K562 (cell line): ENCODE results near the gene RAB3GAP1. TPM values are rescaled to one million over a fixed set of nuclear protein-coding genes. Genes with fewer than 3 reads are reported as not detected.

Experiments used
- ATF1 ChIP-seq, 2 experiments: fragments of 450-650 bp in 1 of 2; IDR thresholded peaks; 2 replicates each; pipeline ENCODE4 v1.6.1; 2016; ENCODE audit warnings: missing compliant biosample characterization in 1 of 2, missing genetic modification characterization in 1 of 2
- ATF3 ChIP-seq, 2 experiments: fragments of 450-650 bp in 1 of 2; sonication (generic) in 1 of 2; formaldehyde crosslinking in 1 of 2; IDR thresholded peaks in 1 of 2; conservative IDR thresholded peaks in 1 of 2; 2 replicates each; pipeline versions ENCODE4 v1.6.1 to v1.8.1; 2016 to 2023; ENCODE audit warnings: mild to moderate bottlenecking in 2 of 2, moderate library complexity in 2 of 2, inconsistent platforms in 1 of 2, missing genetic modification reagents in 1 of 2
- ATF7 ChIP-seq: fragments of 450-650 bp; IDR thresholded peaks from 2 replicates; pipeline ENCODE4 v1.7.1; 2014; ENCODE audit warnings: mild to moderate bottlenecking, moderate library complexity
- CCAR2 ChIP-seq: fragments of 200-400 bp; formaldehyde crosslinking; IDR thresholded peaks from 2 replicates; pipeline ENCODE4 v1.6.1; 2017; ENCODE audit warnings: mild to moderate bottlenecking, low read depth, low read length
- EP400 ChIP-seq: fragments of 450-650 bp; IDR thresholded peaks from 2 replicates; pipeline ENCODE4 v1.6.1; 2017; ENCODE audit warnings: antibody characterized with exemption, mild to moderate bottlenecking, moderate library complexity
- FOXP1 ChIP-seq: sonication (generic); formaldehyde crosslinking; IDR thresholded peaks from 2 replicates; pipeline ENCODE4 v1.8.0; 2022; ENCODE audit warnings: mild to moderate bottlenecking, missing genetic modification reagents
- HMBOX1 ChIP-seq: sonication (generic); IDR thresholded peaks from 2 replicates; pipeline ENCODE4 v1.6.1; 2016
- HMGXB4 ChIP-seq: sonication (generic); formaldehyde crosslinking; IDR thresholded peaks from 2 replicates; pipeline ENCODE4 v1.8.1; 2023; ENCODE audit warnings: mild to moderate bottlenecking, missing genetic modification reagents
- MEIS2 ChIP-seq: fragments of 450-650 bp; IDR thresholded peaks from 2 replicates; pipeline ENCODE4 v1.6.1; 2014; ENCODE audit warnings: mild to moderate bottlenecking; ENCODE audit not compliant: partially characterized antibody
- NCOA2 ChIP-seq, 2 experiments: fragments of 450-650 bp; IDR thresholded peaks; 2 replicates each; pipeline ENCODE4 v1.6.1; 2018; ENCODE audit warnings: mild to moderate bottlenecking in 2 of 2, moderate library complexity in 1 of 2; ENCODE audit not compliant: partially characterized antibody in 2 of 2
- NFYB ChIP-seq: IDR thresholded peaks from 2 replicates; pipeline ENCODE4 v1.6.1; 2011; ENCODE audit warnings: mild to moderate bottlenecking, moderate library complexity; ENCODE audit not compliant: insufficient read length; ENCODE audit errors: extremely low read depth
- NONO ChIP-seq, 2 experiments: fragments of 200-400 bp in 1 of 2; fragments of 450-650 bp in 1 of 2; formaldehyde crosslinking in 1 of 2; IDR thresholded peaks; 2 replicates each; pipeline ENCODE4 v1.6.1; 2017; ENCODE audit warnings: low read depth in 2 of 2, mild to moderate bottlenecking in 2 of 2, moderate library complexity in 2 of 2, low read length in 1 of 2
- RBM15 ChIP-seq: fragments of 200-400 bp; formaldehyde crosslinking; IDR thresholded peaks from 2 replicates; pipeline ENCODE4 v1.6.1; 2018; ENCODE audit warnings: mild to moderate bottlenecking, low read length, moderate library complexity; ENCODE audit not compliant: insufficient read depth
- SLC30A9 ChIP-seq: fragments of 250-450 bp; sonication (Bioruptor Pico); IDR thresholded peaks from 2 replicates; pipeline ENCODE4 v1.8.0; 2022; ENCODE audit warnings: mild to moderate bottlenecking, moderate library complexity
- SMAD4 ChIP-seq: fragments of 250-450 bp; sonication (Bioruptor Pico); conservative IDR thresholded peaks from 2 replicates; pipeline ENCODE4 v1.8.0; 2021; ENCODE audit warnings: inconsistent platforms, mild to moderate bottlenecking, moderate library complexity
- SMARCA4 ChIP-seq: fragments of 450-650 bp; IDR thresholded peaks from 2 replicates; pipeline ENCODE4 v1.6.1; 2016
- SMARCA5 ChIP-seq: fragments of 450-650 bp; IDR thresholded peaks from 2 replicates; pipeline ENCODE4 v1.6.1; 2016
- TAF7 ChIP-seq: fragments of 450-650 bp; IDR thresholded peaks from 2 replicates; pipeline ENCODE4 v1.6.1; 2016; ENCODE audit warnings: missing genetic modification characterization, missing compliant biosample characterization
- TCF7L2 ChIP-seq: fragments of 150-350 bp; IDR thresholded peaks from 2 replicates; pipeline ENCODE4 v1.6.1; 2016; ENCODE audit warnings: low read depth, mild to moderate bottlenecking, low read length, moderate library complexity
- ZBTB8A ChIP-seq: fragments of 450-650 bp; IDR thresholded peaks from 2 replicates; pipeline ENCODE4 v1.6.1; 2018; ENCODE audit warnings: mild to moderate bottlenecking, moderate library complexity; ENCODE audit not compliant: partially characterized antibody
- ZNF263 ChIP-seq: sonication (generic); formaldehyde crosslinking; IDR thresholded peaks from 2 replicates; pipeline ENCODE4 v1.8.0; 2022; ENCODE audit warnings: mild to moderate bottlenecking, missing genetic modification reagents, borderline replicate concordance
- ZNF589 ChIP-seq: fragments of 200-800 bp; sonication (Bioruptor generic); IDR thresholded peaks from 2 replicates; pipeline ENCODE4 v1.6.1; 2016; ENCODE audit warnings: low read depth, missing genetic modification characterization, missing compliant biosample characterization
- ZNF668 ChIP-seq: fragments of 250-450 bp; sonication (Bioruptor Pico); IDR thresholded peaks from 2 replicates; pipeline ENCODE4 v1.8.0; 2022; ENCODE audit warnings: mild to moderate bottlenecking, inconsistent platforms
- polyA plus RNA-seq, 8 experiments: library from polyadenylated mRNA; depleted of rRNA in 4 of 8; stranded (reverse) in 5 of 8; unstranded in 3 of 8; fragments of >200 nt; fragmentation: Nextera tagmentation in 2 of 8; fragmentation: Illumina TruSeq in 1 of 8; extraction: Ambion mirVana in 2 of 8; extraction: Trizol in 1 of 8; gene quantifications; 2 replicates each; pipeline versions ENCODE4 v1.2.1 to v1.2.3, GENCODE V29; 2011 to 2014; ENCODE audit warnings: inconsistent platforms in 1 of 8, missing spikeins in 1 of 8
- total RNA-seq, 7 experiments: library from RNA; depleted of rRNA in 6 of 7; stranded (reverse); fragments of >200 nt in 6 of 7; fragmentation: Illumina TruSeq in 2 of 7; extraction: Trizol in 2 of 7; gene quantifications; 2 replicates each; pipeline versions ENCODE4 v1.2.1 to v1.2.3, GENCODE V29; 2011 to 2021; ENCODE audit warnings: low replicate concordance in 1 of 7
- TF ChIP-seq, protein P1 (sequence below): sonication (generic); formaldehyde crosslinking; IDR thresholded peaks from 2 replicates; pipeline ENCODE4 v1.8.0; 2022; ENCODE audit warnings: missing genetic modification reagents, mild to moderate bottlenecking, moderate library complexity, borderline replicate concordance

The RAB3GAP1 gene
- total and polyA plus RNA-seq, 9 of the 15 experiments (the other 6 are each of a cell fraction or from before 2014, with no cell fraction given): 15.5 to 48.6 (median 33.0) TPM

DNA sequence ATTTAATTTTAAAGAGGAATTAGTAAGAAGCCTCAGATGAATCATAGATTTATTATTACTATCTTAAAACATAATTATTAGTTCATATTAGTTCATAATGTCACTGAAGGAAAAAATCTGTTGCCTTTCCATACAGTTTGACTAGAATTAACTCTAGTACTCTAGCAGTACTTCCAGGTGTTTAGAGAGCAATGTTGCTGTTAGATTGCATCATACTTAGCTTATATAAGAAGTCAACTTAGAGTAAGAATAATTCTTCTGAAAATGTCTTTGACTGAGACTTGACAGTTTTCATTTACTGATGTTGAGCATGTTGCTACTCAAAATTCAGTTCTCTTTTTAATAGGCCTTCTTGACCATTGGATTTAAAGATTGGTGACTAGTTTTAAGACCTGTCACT is 4.7 kb downstream of the RAB3GAP1 start (continued):
- no peak for TF ChIP-seq ATF1 (CRISPR knock-in tag; IDR thresholded peaks at IDR 0.05)
- no peak for TF ChIP-seq ATF1 (tag; IDR thresholded peaks at IDR 0.05)
- TF ChIP-seq RBM15: no peak
- no peak for TF ChIP-seq NONO (IDR thresholded peaks at IDR 0.05; ENCODE audit: low read depth in 2 of 2, low read length in 1 of 2)
- TF ChIP-seq SMARCA4: peak; percentile 39; the same call in 1 of the 2 replicates
- TF ChIP-seq HMGXB4 (CRISPR knock-in tag): no peak
- TF ChIP-seq SMAD4 (CRISPR knock-in tag): peak; percentile 26; the same call in 1 of the 2 replicates
- TF ChIP-seq ATF7: peak; percentile 85; the same call in 1 of the 2 replicates
- TF ChIP-seq SLC30A9: no peak
- no peak for TF ChIP-seq ZBTB8A
- TF ChIP-seq CCAR2: no peak
- TF ChIP-seq ZNF263: no peak
- 0 out of 2 replicates have a peak, but pooled peaks have one; percentile 27 for TF ChIP-seq ZNF589
- no peak for TF ChIP-seq NFYB
- TF ChIP-seq, protein P1, sequence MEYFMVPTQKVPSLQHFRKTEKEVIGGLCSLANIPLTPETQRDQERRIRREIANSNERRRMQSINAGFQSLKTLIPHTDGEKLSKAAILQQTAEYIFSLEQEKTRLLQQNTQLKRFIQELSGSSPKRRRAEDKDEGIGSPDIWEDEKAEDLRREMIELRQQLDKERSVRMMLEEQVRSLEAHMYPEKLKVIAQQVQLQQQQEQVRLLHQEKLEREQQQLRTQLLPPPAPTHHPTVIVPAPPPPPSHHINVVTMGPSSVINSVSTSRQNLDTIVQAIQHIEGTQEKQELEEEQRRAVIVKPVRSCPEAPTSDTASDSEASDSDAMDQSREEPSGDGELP (CRISPR knock-in tag): no peak
- peak; percentile 35 for TF ChIP-seq MEIS2
- no peak for TF ChIP-seq NCOA2 (IDR thresholded peaks at IDR 0.05; ENCODE audit: partially characterized antibody in 2 of 2)
- TF ChIP-seq FOXP1 (CRISPR knock-in tag): no peak
- TF ChIP-seq ATF3 (IDR thresholded peaks at IDR 0.05): peak; percentile 96
- TF ChIP-seq ATF3 (CRISPR knock-in tag; conservative IDR thresholded peaks at IDR 0.05): no peak
- TF ChIP-seq ZNF668 (CRISPR knock-in tag): 0 out of 2 replicates have a peak, but pooled peaks have one; percentile 40
- TF ChIP-seq EP400: peak; percentile 49
- peak; percentile 61 for TF ChIP-seq HMBOX1
- no peak for TF ChIP-seq SMARCA5
- TF ChIP-seq TCF7L2: no peak
- TF ChIP-seq TAF7 (tag): no peak
